Measurements from ENCODE around the gene HBP1. TPM values are rescaled to one million over a fixed set of nuclear protein-coding genes. Genes with fewer than 3 reads are reported as not detected.

The HBP1 gene
- total RNA-seq, 1 experiment from 2014 or later = 31.0 TPM

- POLR2A ChIA-PET = no interaction called here
- Mint-ChIP-seq H3K36me3 (no peaks in the 10 kb centered on the region), H3K4me1 (peaks cover 25% of the 10 kb centered on the region), H3K27ac (no peak overlapping the region), H3K4me3 (no peak overlapping the region), H3K27me3 (ENCODE audit: low read depth) (no peaks in the 10 kb centered on the region), H3K9me3 (no peaks in the 10 kb centered on the region)
- TF ChIP-seq JUN (CRISPR knock-in tag; IDR thresholded peaks at IDR 0.05) = no peak
- no peak for TF ChIP-seq AFF4 (CRISPR knock-in tag; IDR thresholded peaks at IDR 0.05; ENCODE audit: borderline replicate concordance)
- no peak for TF ChIP-seq GABPB1 (CRISPR knock-in tag; IDR thresholded peaks at IDR 0.05)
- no peak for TF ChIP-seq ZNF423 (CRISPR knock-in tag; IDR thresholded peaks at IDR 0.05)
- no peak for TF ChIP-seq ZNF425 (CRISPR knock-in tag; conservative IDR thresholded peaks at IDR 0.05)
- no peak for TF ChIP-seq PREB (CRISPR knock-in tag; IDR thresholded peaks at IDR 0.05; ENCODE audit: borderline replicate concordance)
- CTCF ChIA-PET = no interaction called here
- no peak for ATAC-seq
- DNase-seq (ENCODE audit: low spot score) = no peak
Observed at GRCh38 chr7:107145067-107145838, 23.6 kb upstream of the HBP1 start.

GRCh38 chr7:107147464-107148393 is 21.1 kb upstream of the HBP1 start:
- Mint-ChIP-seq H3K4me3 (no peak overlapping the region), H3K27ac (peak overlapping the region; percentile 29; the same call in 1 of the 2 replicates), H3K27me3 (ENCODE audit: low read depth) (no peaks in the 10 kb centered on the region), H3K4me1 (peaks cover 21% of the 10 kb centered on the region), H3K36me3 (no peaks in the 10 kb centered on the region), H3K9me3 (no peaks in the 10 kb centered on the region)
- CTCF ChIA-PET = interaction anchor here (0.6 to 7.7 kb wide), 20 partner anchors 9 to 368 kb away, joined by 3 to 105 read pairs (median 5); partner anchors contain the start of gene HBP1
- no peak for TF ChIP-seq ATF1 (CRISPR knock-in tag; IDR thresholded peaks at IDR 0.05)
- TF ChIP-seq CREM (CRISPR knock-in tag; IDR thresholded peaks at IDR 0.05) = no peak
- no peak for TF ChIP-seq TEAD4 (CRISPR knock-in tag; IDR thresholded peaks at IDR 0.05)
- TF ChIP-seq HMGA2 (CRISPR knock-in tag; IDR thresholded peaks at IDR 0.05) = no peak
- peak; percentile 81 for ATAC-seq
- DNase-seq (ENCODE audit: low spot score) = peak; percentile 27
- POLR2A ChIA-PET = interaction anchor here (0.6 kb wide), 1 partner anchor 201 kb away, joined by 3 read pairs; no protein-coding TSS in a partner anchor

GRCh38 chr7:107148721-107149120 is 20.1 kb upstream of the HBP1 start:
- H3K9me3 Mint-ChIP-seq = no peaks in the 10 kb centered on the region
- no peak overlapping the region for H3K4me3 Mint-ChIP-seq
- H3K36me3 Mint-ChIP-seq = no peaks in the 10 kb centered on the region
- no peak for ATAC-seq
- no peak for DNase-seq (ENCODE audit: low spot score)
- H3K27me3 Mint-ChIP-seq (ENCODE audit: low read depth) = no peaks in the 10 kb centered on the region
- POLR2A ChIA-PET = no interaction called here
- no peak overlapping the region for H3K27ac Mint-ChIP-seq
- CTCF ChIA-PET = interaction anchor here (1.6 to 7.7 kb wide), 7 partner anchors 17 to 352 kb away, joined by 5 to 105 read pairs (median 14); partner anchors contain the start of gene HBP1
- peaks cover 21% of the 10 kb centered on the region for H3K4me1 Mint-ChIP-seq
- TF ChIP-seq KAT7 (CRISPR knock-in tag; IDR thresholded peaks at IDR 0.05; ENCODE audit: borderline replicate concordance) (no peak), CBFB (CRISPR knock-in tag; IDR thresholded peaks at IDR 0.05; ENCODE audit: low read depth) (no peak), ZNF281 (CRISPR knock-in tag; IDR thresholded peaks at IDR 0.05) (no peak), NR2C2 (CRISPR knock-in tag; IDR thresholded peaks at IDR 0.05) (no peak), FOXJ3 (CRISPR knock-in tag; IDR thresholded peaks at IDR 0.05; ENCODE audit: borderline replicate concordance) (no peak), RELA (CRISPR knock-in tag; IDR thresholded peaks at IDR 0.05; ENCODE audit: borderline replicate concordance) (no peak)
